ENCODE measurements around the gene RBKS. TPM values are rescaled to one million over a fixed set of nuclear protein-coding genes. Genes with fewer than 3 reads are reported as not detected.

Gene RBKS
- total and polyA plus RNA-seq, 2 of the 8 experiments (the other 6 are each of a cell fraction or from before 2014, with no cell fraction given), result 1.1 to 1.5 TPM

DNA sequence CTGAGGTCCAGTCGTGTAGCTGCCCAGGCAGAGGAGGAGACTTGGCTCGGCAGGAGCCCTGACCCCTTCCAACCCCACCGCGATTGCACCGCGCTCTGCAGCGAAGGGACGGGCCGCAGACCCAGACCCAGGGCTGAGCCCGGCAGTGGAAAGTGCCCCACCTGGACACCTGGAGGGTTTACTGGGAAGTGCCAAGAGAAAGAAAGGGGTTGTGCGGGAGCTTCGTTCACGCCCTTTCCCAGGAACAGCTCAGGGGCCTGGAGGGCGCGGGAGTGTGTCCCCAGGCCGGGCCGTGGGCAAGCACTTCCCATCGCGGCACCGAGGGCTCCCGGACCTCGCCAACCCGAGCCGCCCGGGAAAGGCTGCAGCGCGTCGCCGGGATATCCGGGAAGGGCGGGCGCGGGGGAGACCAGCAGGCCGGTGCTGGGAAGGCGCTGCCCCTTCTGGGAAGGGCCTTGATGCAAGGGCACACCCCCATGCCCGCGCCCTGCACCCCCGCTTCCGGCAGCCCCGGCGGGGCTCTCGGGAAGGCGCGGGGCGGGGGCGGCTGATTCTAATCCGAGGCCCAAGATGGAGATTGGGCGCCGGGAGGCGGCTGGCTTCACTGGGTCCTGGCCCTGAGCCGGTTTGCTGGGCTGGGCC is 154.8 kb downstream of the RBKS start (continued):
- TF ChIP-seq GTF2F1 (IDR thresholded peaks at IDR 0.05; ENCODE audit: borderline replicate concordance, low read depth, low read length) (no peak; the same call in 1 of the 2 replicates), SUZ12 (IDR thresholded peaks at IDR 0.05; ENCODE audit: low read length) (peak; percentile 50; the same call in 1 of the 2 replicates), PHF8 (conservative IDR thresholded peaks at IDR 0.05; ENCODE audit: low read depth, low read length) (peak; percentile 76), CEBPB (IDR thresholded peaks at IDR 0.05; ENCODE audit: low read depth, low read length) (no peak), RFX5 (IDR thresholded peaks at IDR 0.05; ENCODE audit: borderline replicate concordance, low read depth, low read length) (no peak), SIX5 (IDR thresholded peaks at IDR 0.05; ENCODE audit: low read depth, low read length) (no peak), TBP (IDR thresholded peaks at IDR 0.05; ENCODE audit: low read depth, low read length) (peak; percentile 74; the same call in 1 of the 2 replicates), CREB1 (IDR thresholded peaks at IDR 0.05) (no peak), EGR1 (IDR thresholded peaks at IDR 0.05; ENCODE audit: borderline replicate concordance, low read depth, low read length) (peak; percentile 95; the same call in 1 of the 2 replicates), RBBP5 (IDR thresholded peaks at IDR 0.05; ENCODE audit: borderline replicate concordance, low read depth, low read length) (peak; percentile 83), NRF1 (IDR thresholded peaks at IDR 0.05; ENCODE audit: low read depth, low read length) (no peak), YY1 (IDR thresholded peaks at IDR 0.05; ENCODE audit: low read depth, low read length) (peak; percentile 79), TAF1 (IDR thresholded peaks at IDR 0.05; ENCODE audit: low read depth, low read length) (peak; percentile 71; the same call in 1 of the 2 replicates), BRCA1 (IDR thresholded peaks at IDR 0.05; ENCODE audit: low read depth, low read length) (no peak), KDM4A (IDR thresholded peaks at IDR 0.05; ENCODE audit: low read depth, low read length, severe bottlenecking) (peak; percentile 56), ASH2L (IDR thresholded peaks at IDR 0.05; ENCODE audit: low read length) (peak; percentile 86), SIN3A (conservative IDR thresholded peaks at IDR 0.05 in 1 of 2, IDR thresholded peaks at IDR 0.05 in 1 of 2; ENCODE audit: low read depth in 1 of 2, low read length in 2 of 2) (0 out of 4 replicates have a peak, but pooled peaks of 1 of the 2 experiments have one; percentile 40), FOSL1 (IDR thresholded peaks at IDR 0.05; ENCODE audit: insufficient read depth, low read depth, low read length) (no peak), CTBP2 (IDR thresholded peaks at IDR 0.05; ENCODE audit: borderline replicate concordance, insufficient read depth, insufficient read length, low read length) (peak; percentile 0), EZH2 (IDR thresholded peaks at IDR 0.05; ENCODE audit: low read depth, low read length, severe bottlenecking) (no peak), GABPA (IDR thresholded peaks at IDR 0.05; ENCODE audit: borderline replicate concordance, insufficient read depth, low read length) (peak; percentile 62; the same call in 1 of the 2 replicates)
- TF ChIP-seq, protein P1, sequence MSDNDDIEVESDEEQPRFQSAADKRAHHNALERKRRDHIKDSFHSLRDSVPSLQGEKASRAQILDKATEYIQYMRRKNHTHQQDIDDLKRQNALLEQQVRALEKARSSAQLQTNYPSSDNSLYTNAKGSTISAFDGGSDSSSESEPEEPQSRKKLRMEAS (IDR thresholded peaks at IDR 0.05), result no peak

Data from H1 (cell line).